Sigmoid colon (tissue), 7 donors: Measurements from ENCODE around the gene PRXL2B. TPM values are rescaled to one million over a fixed set of nuclear protein-coding genes. Genes with fewer than 3 reads are reported as not detected.

Source experiments
- DNase-seq: peaks from one replicate; pipeline ENCODE4 v3.0.0-alpha.2; 2019
- H3K27ac ChIP-seq, 4 donors: fragments of 200-600 bp; sonication (generic); one replicate each; pipeline ENCODE4 v1.5.1; 2016 to 2019; ENCODE audit warnings: mild to moderate bottlenecking in 1 of 4
- H3K27me3 ChIP-seq, 3 donors: fragments of 200-600 bp; sonication (generic); one replicate each; pipeline ENCODE4 v1.5.1; 2019; ENCODE audit warnings: mild to moderate bottlenecking in 1 of 3
- H3K36me3 ChIP-seq, 4 donors: fragments of 200-600 bp; sonication (generic); one replicate each; pipeline ENCODE4 v1.5.1; 2016 to 2019
- H3K4me1 ChIP-seq, 4 donors: fragments of 200-600 bp; sonication (generic); one replicate each; pipeline ENCODE4 v1.5.1; 2017 to 2019
- H3K4me3 ChIP-seq, 4 donors: fragments of 200-600 bp; sonication (generic); one replicate each; pipeline ENCODE4 v1.5.1; 2017 to 2019; ENCODE audit warnings: mild to moderate bottlenecking in 2 of 4, moderate library complexity in 1 of 4
- H3K9me3 ChIP-seq, 4 donors: fragments of 200-600 bp in 3 of 4; sonication (generic) in 3 of 4; one replicate each; pipeline versions ENCODE4 v1.5.1 to v1.6.1; 2013 to 2019
- EP300 ChIP-seq, 4 donors: sonication (generic); formaldehyde crosslinking; IDR thresholded peaks; one replicate each; pipeline ENCODE4 v1.6.1; 2017; ENCODE audit warnings: antibody characterized with exemption in 4 of 4
- POLR2A ChIP-seq, 2 donors: fragments of 450-650 bp; IDR thresholded peaks; one replicate each; pipeline ENCODE4 v1.6.1; 2016; ENCODE audit warnings: antibody characterized with exemption in 2 of 2, mild to moderate bottlenecking in 2 of 2, moderate library complexity in 2 of 2
- POLR2AphosphoS5 ChIP-seq, 4 donors: sonication (generic); formaldehyde crosslinking; IDR thresholded peaks; one replicate each; pipeline ENCODE4 v1.6.1; 2017; ENCODE audit warnings: antibody characterized with exemption in 4 of 4
- WGBS, 2 donors: extraction: QIAGEN DNeasy Blood & Tissue Kit; methylation state at CpG; one replicate each; pipeline ENCODE4 v1.1.7; 2013; 5-methylcytosine and 5-hydroxymethylcytosine counted together
- intact Hi-C: fragments of 100-400 bp; cut with DNase I; formaldehyde crosslinking; loops from one replicate; pipeline ENCODE4 v1.15.1; 2023
- polyA plus RNA-seq, 3 donors: library from polyadenylated mRNA; stranded (reverse); fragments of 200-250 nt; gene quantifications; one replicate each; pipeline ENCODE4 v1.2.3, GENCODE V29; 2013
- total RNA-seq, 4 donors: library from RNA; depleted of rRNA; stranded (reverse); fragments of >200 nt; gene quantifications; one replicate each; pipeline ENCODE4 v1.1.0, GENCODE V29; 2016
- TF ChIP-seq, protein P1 (sequence below), 4 experiments: fragments of 450-650 bp in 3 of 4; fragments of 200-600 bp in 1 of 4; IDR thresholded peaks; one replicate each; pipeline ENCODE4 v1.5.1; 2016 to 2019; ENCODE audit warnings: antibody characterized with exemption in 4 of 4, mild to moderate bottlenecking in 3 of 4, moderate library complexity in 2 of 4
- donor health status: healthy with polysubstance abuse.
- donor health status: Bipolar disorder and iron deficiency.
- donor health status: healthy.

Gene PRXL2B
- total and polyA plus RNA-seq, 7 donors, result 8.6 to 53.2 (median 18.2) TPM

GRCh38 chr1:2592672-2593071, 6.1 kb downstream of the PRXL2B start:
- DNase-seq, result peak; percentile 57
- peaks cover 0 to 7% (median 0%) of the 10 kb centered on the region in 4 donors for H3K36me3 ChIP-seq
- intact Hi-C loops, result no loop called here
- peaks cover 0 to 7% (median 6%) of the 10 kb centered on the region in 4 donors for H3K4me1 ChIP-seq
- TF ChIP-seq, protein P1, sequence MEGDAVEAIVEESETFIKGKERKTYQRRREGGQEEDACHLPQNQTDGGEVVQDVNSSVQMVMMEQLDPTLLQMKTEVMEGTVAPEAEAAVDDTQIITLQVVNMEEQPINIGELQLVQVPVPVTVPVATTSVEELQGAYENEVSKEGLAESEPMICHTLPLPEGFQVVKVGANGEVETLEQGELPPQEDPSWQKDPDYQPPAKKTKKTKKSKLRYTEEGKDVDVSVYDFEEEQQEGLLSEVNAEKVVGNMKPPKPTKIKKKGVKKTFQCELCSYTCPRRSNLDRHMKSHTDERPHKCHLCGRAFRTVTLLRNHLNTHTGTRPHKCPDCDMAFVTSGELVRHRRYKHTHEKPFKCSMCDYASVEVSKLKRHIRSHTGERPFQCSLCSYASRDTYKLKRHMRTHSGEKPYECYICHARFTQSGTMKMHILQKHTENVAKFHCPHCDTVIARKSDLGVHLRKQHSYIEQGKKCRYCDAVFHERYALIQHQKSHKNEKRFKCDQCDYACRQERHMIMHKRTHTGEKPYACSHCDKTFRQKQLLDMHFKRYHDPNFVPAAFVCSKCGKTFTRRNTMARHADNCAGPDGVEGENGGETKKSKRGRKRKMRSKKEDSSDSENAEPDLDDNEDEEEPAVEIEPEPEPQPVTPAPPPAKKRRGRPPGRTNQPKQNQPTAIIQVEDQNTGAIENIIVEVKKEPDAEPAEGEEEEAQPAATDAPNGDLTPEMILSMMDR (IDR thresholded peaks at IDR 0.05), result no peak
- peak in 1 of 2 donors; percentile 12 for TF ChIP-seq POLR2A (IDR thresholded peaks at IDR 0.05)
- TF ChIP-seq EP300 (IDR thresholded peaks at IDR 0.05), result no peak
- no peak for TF ChIP-seq POLR2AphosphoS5 (IDR thresholded peaks at IDR 0.05)
- peaks cover 0 to 27% (median 19%) of the 10 kb centered on the region in 3 donors for H3K27me3 ChIP-seq
- no peak overlapping the region for H3K27ac ChIP-seq
- H3K4me3 ChIP-seq, result no peak overlapping the region
- WGBS, 2 donors, result 12 to 62% methylated on average over 15 of the region's 15 CpGs
- H3K9me3 ChIP-seq, result no peaks in the 10 kb centered on the region

DNA sequence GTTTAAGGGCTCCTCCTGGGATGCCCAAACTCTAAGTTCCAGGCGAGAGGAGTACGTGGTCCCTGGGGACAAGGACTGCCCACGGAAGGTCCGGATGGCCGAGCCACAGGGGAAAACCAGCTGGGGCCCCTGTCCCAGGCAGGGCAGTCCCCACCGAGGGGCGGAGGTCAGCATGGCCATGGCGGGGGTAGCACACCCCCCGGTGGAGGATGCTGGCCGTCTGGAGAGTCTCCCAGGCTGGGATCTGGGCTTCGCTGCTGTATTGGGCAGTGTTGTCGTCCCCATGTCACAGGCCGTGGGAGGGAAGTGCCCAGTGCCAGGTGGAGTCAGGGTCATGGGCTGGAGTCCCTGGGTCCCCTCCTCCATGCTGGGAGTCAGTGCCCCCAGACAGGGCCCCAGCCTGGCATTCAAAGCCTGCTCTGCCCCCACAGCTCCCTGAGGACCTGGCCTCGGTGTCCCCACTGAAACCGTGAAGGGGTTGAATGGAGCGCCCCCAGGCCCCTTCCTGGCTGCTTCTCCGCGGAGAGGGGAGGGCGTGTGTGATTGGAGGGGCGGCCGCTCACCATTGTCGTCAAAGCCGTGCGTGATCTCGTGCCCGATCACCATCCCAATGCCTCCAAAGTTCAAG, 6.8 kb downstream of the PRXL2B start:
- peaks cover 0 to under 1% (median 0%) of the 10 kb centered on the region in 4 donors for H3K4me1 ChIP-seq
- H3K27me3 ChIP-seq, result peaks cover 0 to 27% (median 19%) of the 10 kb centered on the region in 3 donors
- WGBS, 2 donors, result 67 to 81% methylated on average over 26 of the region's 26 CpGs
- no peak for TF ChIP-seq POLR2A (IDR thresholded peaks at IDR 0.05)
- TF ChIP-seq, protein P1 (IDR thresholded peaks at IDR 0.05), result no peak
- TF ChIP-seq POLR2AphosphoS5 (IDR thresholded peaks at IDR 0.05), result no peak
- TF ChIP-seq EP300 (IDR thresholded peaks at IDR 0.05), result no peak
- DNase-seq, result peak; percentile 63
- no peaks in the 10 kb centered on the region for H3K9me3 ChIP-seq
- no peak overlapping the region for H3K27ac ChIP-seq
- peaks cover 0 to 7% (median 0%) of the 10 kb centered on the region in 4 donors for H3K36me3 ChIP-seq
- H3K4me3 ChIP-seq, result no peak overlapping the region
- intact Hi-C loops, result no loop called here

DNA sequence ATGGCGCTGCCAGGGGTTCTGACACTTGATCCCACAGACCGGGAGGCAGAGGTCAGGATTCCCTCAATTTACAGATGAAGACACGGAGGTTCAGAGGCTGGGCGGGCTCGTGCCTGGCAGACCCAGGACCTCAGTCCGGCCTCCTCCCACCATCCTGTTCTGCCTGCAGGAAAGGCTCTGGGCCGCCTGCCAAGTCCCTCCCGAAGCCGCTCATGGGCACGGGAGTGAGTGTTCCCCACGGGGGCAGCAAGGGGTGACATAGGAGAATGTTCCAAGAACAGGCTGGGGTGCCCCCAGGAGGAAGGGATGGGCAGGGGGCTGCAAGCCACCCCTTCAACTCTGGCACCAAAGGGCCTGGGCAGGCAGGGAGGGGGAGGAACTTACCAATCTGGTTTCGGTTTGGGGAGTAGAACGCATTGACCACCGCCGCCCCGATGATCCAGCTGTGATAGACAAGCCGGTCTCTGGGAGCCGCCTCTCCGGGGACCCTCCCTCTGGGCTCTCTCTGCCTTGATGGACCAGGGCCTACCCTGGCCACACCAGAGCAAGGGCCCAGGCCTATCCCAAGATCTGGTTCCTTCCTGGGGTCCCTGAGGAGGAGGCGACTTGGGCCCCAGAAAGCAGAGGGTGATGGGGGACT, 7.5 kb downstream of the PRXL2B start:
- no peak overlapping the region for H3K27ac ChIP-seq
- no peak overlapping the region for H3K4me3 ChIP-seq
- TF ChIP-seq POLR2A (IDR thresholded peaks at IDR 0.05), result no peak
- no peak for TF ChIP-seq POLR2AphosphoS5 (IDR thresholded peaks at IDR 0.05)
- TF ChIP-seq EP300 (IDR thresholded peaks at IDR 0.05), result no peak
- TF ChIP-seq, protein P1 (IDR thresholded peaks at IDR 0.05), result no peak
- H3K36me3 ChIP-seq, result peaks cover 0 to 4% (median 0%) of the 10 kb centered on the region in 4 donors
- intact Hi-C loops, result no loop called here
- H3K27me3 ChIP-seq, result peaks cover 0 to 27% (median 19%) of the 10 kb centered on the region in 3 donors
- no peaks in the 10 kb centered on the region for H3K4me1 ChIP-seq
- peaks cover 0 to 3% (median 1%) of the 10 kb centered on the region in 4 donors for H3K9me3 ChIP-seq
- WGBS, 2 donors, result 15 to 56% methylated on average over 20 of the region's 20 CpGs
- DNase-seq, result peak; percentile 70

- no peak overlapping the region for H3K4me3 ChIP-seq
These were observed 8.1 kb downstream of the PRXL2B start for GRCh38 chr1:2594641-2595131.

More at GRCh38 chr1:2594641-2595131, 8.1 kb downstream of the PRXL2B start:
- intact Hi-C loops, result no loop called here
- TF ChIP-seq POLR2A (IDR thresholded peaks at IDR 0.05) (no peak), POLR2AphosphoS5 (IDR thresholded peaks at IDR 0.05) (no peak), EP300 (IDR thresholded peaks at IDR 0.05) (no peak)
- TF ChIP-seq, protein P1 (IDR thresholded peaks at IDR 0.05), result no peak
- Histone ChIP-seq H3K27me3 (peaks cover 0 to 27% (median 19%) of the 10 kb centered on the region in 3 donors), H3K4me1 (no peaks in the 10 kb centered on the region), H3K9me3 (peaks cover 0 to 3% (median 1%) of the 10 kb centered on the region in 4 donors), H3K27ac (no peak overlapping the region), H3K36me3 (peaks cover 0 to under 1% (median 0%) of the 10 kb centered on the region in 4 donors)
- 77 to 91% methylated on average over 17 of the region's 17 CpGs for WGBS, 2 donors
- peak; percentile 61 for DNase-seq
